Lung (tissue), 12 donors: ENCODE data around the gene TSPEAR. TPM values are rescaled to one million over a fixed set of nuclear protein-coding genes. Genes with fewer than 3 reads are reported as not detected.

Source experiments
- ATAC-seq: fragments of 200-7000 bp; cut with Tn5 transposase; one replicate; pipeline ENCODE4 v1.9.1; 2020; ENCODE audit warnings: moderate number of reproducible peaks; ENCODE audit not compliant: insufficient read depth, low FRiP score
- DNase-seq, 3 donors: peaks; one replicate each; pipeline ENCODE4 v3.0.0-alpha.2; 2013 to 2017
- H3K27ac ChIP-seq, 2 donors: one replicate each; pipeline ENCODE4 v1.5.1; 2013; ENCODE audit warnings: mild to moderate bottlenecking in 2 of 2, moderate library complexity in 2 of 2, control low read depth in 1 of 2, inconsistent platforms in 1 of 2, low read depth in 1 of 2, low read length in 1 of 2
- H3K27me3 ChIP-seq, 3 donors: one replicate each; pipeline ENCODE4 v1.5.1; 2013; ENCODE audit warnings: low read length in 2 of 3; ENCODE audit not compliant: control insufficient read depth in 3 of 3, insufficient read depth in 3 of 3
- H3K36me3 ChIP-seq, 4 donors: one replicate each; pipeline ENCODE4 v1.5.1; 2013; ENCODE audit warnings: low read length in 4 of 4, mild to moderate bottlenecking in 1 of 4, moderate library complexity in 1 of 4; ENCODE audit not compliant: control insufficient read depth in 4 of 4, insufficient read depth in 4 of 4
- H3K4me1 ChIP-seq, 5 donors: one replicate each; pipeline ENCODE4 v1.5.1; 2013; ENCODE audit warnings: low read length in 5 of 5, mild to moderate bottlenecking in 2 of 5, moderate library complexity in 1 of 5; ENCODE audit not compliant: control insufficient read depth in 5 of 5, insufficient read depth in 5 of 5
- H3K4me3 ChIP-seq: one replicate; pipeline ENCODE4 v1.5.1; 2013; ENCODE audit warnings: mild to moderate bottlenecking, control low read depth, moderate library complexity
- H3K9ac ChIP-seq, 2 donors: one replicate each; pipeline ENCODE4 v1.5.1; 2013; ENCODE audit warnings: low read length in 2 of 2, control low read depth in 1 of 2; ENCODE audit not compliant: insufficient read depth in 1 of 2
- H3K9me3 ChIP-seq, 4 donors: one replicate each; pipeline ENCODE4 v1.5.1; 2013; ENCODE audit warnings: low read length in 3 of 4, mild to moderate bottlenecking in 1 of 4, moderate library complexity in 1 of 4; ENCODE audit not compliant: control insufficient read depth in 4 of 4, insufficient read depth in 3 of 4
- WGBS, 2 donors: extraction: QIAGEN DNeasy Blood & Tissue Kit; methylation state at CpG; one replicate each; pipeline ENCODE4 v1.1.7; 2013; 5-methylcytosine and 5-hydroxymethylcytosine counted together
- polyA plus RNA-seq, 2 donors: library from polyadenylated mRNA; stranded (reverse); fragments of 200-250 nt; gene quantifications; one replicate each; pipeline ENCODE4 v1.2.1, GENCODE V29; 2013
- total RNA-seq, 2 donors: library from RNA; depleted of rRNA in 1 of 2; stranded (reverse); fragments of >200 nt in 1 of 2; gene quantifications; one replicate each; pipeline ENCODE4 v1.2.1, GENCODE V29; 2014 to 2021
- TF ChIP-seq, protein P1 (sequence below): IDR thresholded peaks from 2 replicates; pipeline ENCODE4 v1.5.1; 2012; ENCODE audit warnings: mild to moderate bottlenecking; ENCODE audit errors: control extremely low read depth, extremely low read depth
- donor health status: control.
- donor health status: control.
- donor health status: Bipolar disorder and iron deficiency.
- donor health status: healthy.
- donor health status: DM: yes; HTN: yes; CAD: no.

Gene TSPEAR
- total and polyA plus RNA-seq, 4 donors: 0.02 to 2.1 (median 0.27) TPM

DNA sequence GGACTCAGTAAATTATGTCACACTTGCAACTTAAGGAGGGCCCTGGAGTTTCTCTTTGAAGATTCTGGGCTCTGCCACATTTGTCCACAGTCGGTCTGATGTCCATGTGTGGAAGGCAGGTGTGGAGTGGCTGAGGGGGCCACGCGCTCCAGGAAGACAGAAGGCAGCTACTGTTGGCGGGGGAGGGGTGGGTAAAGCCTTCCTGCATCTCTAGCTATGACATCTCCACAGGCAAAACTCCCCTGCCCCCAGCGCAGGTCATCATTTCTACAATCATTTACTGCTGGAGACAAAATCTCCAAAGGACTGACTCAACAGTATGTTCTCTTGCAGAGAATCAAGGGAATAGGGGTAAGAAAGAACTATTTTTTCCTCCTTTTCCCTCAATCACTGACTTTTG, 11.4 kb upstream of the TSPEAR start:
- TF ChIP-seq, protein P1, sequence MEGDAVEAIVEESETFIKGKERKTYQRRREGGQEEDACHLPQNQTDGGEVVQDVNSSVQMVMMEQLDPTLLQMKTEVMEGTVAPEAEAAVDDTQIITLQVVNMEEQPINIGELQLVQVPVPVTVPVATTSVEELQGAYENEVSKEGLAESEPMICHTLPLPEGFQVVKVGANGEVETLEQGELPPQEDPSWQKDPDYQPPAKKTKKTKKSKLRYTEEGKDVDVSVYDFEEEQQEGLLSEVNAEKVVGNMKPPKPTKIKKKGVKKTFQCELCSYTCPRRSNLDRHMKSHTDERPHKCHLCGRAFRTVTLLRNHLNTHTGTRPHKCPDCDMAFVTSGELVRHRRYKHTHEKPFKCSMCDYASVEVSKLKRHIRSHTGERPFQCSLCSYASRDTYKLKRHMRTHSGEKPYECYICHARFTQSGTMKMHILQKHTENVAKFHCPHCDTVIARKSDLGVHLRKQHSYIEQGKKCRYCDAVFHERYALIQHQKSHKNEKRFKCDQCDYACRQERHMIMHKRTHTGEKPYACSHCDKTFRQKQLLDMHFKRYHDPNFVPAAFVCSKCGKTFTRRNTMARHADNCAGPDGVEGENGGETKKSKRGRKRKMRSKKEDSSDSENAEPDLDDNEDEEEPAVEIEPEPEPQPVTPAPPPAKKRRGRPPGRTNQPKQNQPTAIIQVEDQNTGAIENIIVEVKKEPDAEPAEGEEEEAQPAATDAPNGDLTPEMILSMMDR: no peak
- ATAC-seq: no peak

DNA sequence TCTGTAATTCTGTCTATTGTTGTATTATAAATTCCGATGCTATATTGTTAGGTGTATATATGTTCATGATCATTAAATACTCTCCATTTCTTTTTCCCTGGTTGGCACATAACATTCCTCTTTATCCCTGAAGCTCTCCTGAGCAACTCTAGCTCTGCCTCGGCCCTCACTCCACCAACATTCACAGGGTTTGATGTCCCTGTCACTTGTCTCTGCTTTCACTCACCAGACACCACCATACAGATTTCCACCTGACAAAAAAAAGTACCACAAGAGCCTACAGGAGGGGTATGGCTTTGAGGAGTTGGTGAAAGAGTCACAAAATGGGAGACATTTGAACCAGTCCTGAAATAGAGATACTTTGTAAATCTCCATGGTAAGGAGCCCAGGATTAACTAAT, 8.8 kb upstream of the TSPEAR start:
- Histone ChIP-seq H3K27me3 (peaks cover 3 to 31% (median 23%) of the 10 kb centered on the region in 3 donors), H3K9me3 (peaks cover 0 to 5% (median 0%) of the 10 kb centered on the region in 4 donors), H3K27ac (no peak overlapping the region), H3K4me1 (peaks cover 0 to 5% (median 0%) of the 10 kb centered on the region in 5 donors), H3K36me3 (no peaks in the 10 kb centered on the region), H3K4me3 (no peak overlapping the region), H3K9ac (no peak overlapping the region)
- ATAC-seq (no peak), DNase-seq (no peak)
- TF ChIP-seq, protein P1: no peak
- WGBS, 2 donors: 86 to 87% methylated on average over 2 of the region's 2 CpGs

More for the DNA sequence above, 11.4 kb upstream of the TSPEAR start:
- Histone ChIP-seq H3K4me1 (peaks cover 0 to 5% (median 0%) of the 10 kb centered on the region in 5 donors), H3K9ac (no peak overlapping the region), H3K27me3 (peaks cover 3 to 24% (median 24%) of the 10 kb centered on the region in 3 donors), H3K27ac (no peak overlapping the region), H3K36me3 (no peaks in the 10 kb centered on the region), H3K9me3 (peaks cover 0 to 2% (median 0%) of the 10 kb centered on the region in 4 donors), H3K4me3 (no peak overlapping the region)
- DNase-seq: peak in 1 of 3 donors; percentile 8
- WGBS, 2 donors: 44 to 66% methylated on average over 5 of the region's 5 CpGs

GRCh38 chr21:44718571-44718970, 7.2 kb upstream of the TSPEAR start:
- no peak overlapping the region for H3K4me3 ChIP-seq
- peaks cover 0 to 5% (median 0%) of the 10 kb centered on the region in 4 donors for H3K9me3 ChIP-seq
- ATAC-seq (no peak), DNase-seq (peak in 2 of 3 donors; percentile 29 to 49)
- no peak overlapping the region for H3K27ac ChIP-seq
- H3K36me3 ChIP-seq: no peaks in the 10 kb centered on the region
- peaks cover 0 to 5% (median 0%) of the 10 kb centered on the region in 5 donors for H3K4me1 ChIP-seq
- TF ChIP-seq, protein P1: no peak
- H3K27me3 ChIP-seq: peaks cover 0 to 37% (median 27%) of the 10 kb centered on the region in 3 donors
- H3K9ac ChIP-seq: no peak overlapping the region
- WGBS, 2 donors: 56 to 60% methylated on average over 6 of the region's 6 CpGs

- Histone ChIP-seq H3K36me3 (no peaks in the 10 kb centered on the region), H3K9ac (no peak overlapping the region), H3K4me3 (no peak overlapping the region), H3K4me1 (peaks cover 0 to 4% (median 0%) of the 10 kb centered on the region in 5 donors), H3K9me3 (peaks cover 0 to 4% (median 0%) of the 10 kb centered on the region in 4 donors), H3K27me3 (peaks cover 0 to 39% (median 30%) of the 10 kb centered on the region in 3 donors), H3K27ac (no peak overlapping the region)
- TF ChIP-seq, protein P1: no peak
- DNase-seq: no peak
- WGBS, 2 donors: 50 to 53% methylated on average over 2 of the region's 2 CpGs
- ATAC-seq: no peak
Measured at GRCh38 chr21:44718093-44718492, 6.7 kb upstream of the TSPEAR start.
